Tongue (tissue), 2 donors: ENCODE data around the gene PAOX. TPM values are rescaled to one million over a fixed set of nuclear protein-coding genes. Genes with fewer than 3 reads are reported as not detected.
"Not testable (repeated sequence)": the region's sequence is repeated elsewhere in the genome, so short reads cannot be mapped to it uniquely, and the experiment has no call there.

ENCODE experiments used
- DNase-seq: peaks from one replicate; pipeline ENCODE4 v3.0.0-alpha.2; 2015
- total RNA-seq: library from RNA; depleted of rRNA; stranded (reverse); fragments of >200 nt; gene quantifications from one replicate; pipeline ENCODE4 v1.2.3, GENCODE V29; 2014

The PAOX gene
- total RNA-seq, 1 donor from 2014 or later, result 8.0 TPM

DNA sequence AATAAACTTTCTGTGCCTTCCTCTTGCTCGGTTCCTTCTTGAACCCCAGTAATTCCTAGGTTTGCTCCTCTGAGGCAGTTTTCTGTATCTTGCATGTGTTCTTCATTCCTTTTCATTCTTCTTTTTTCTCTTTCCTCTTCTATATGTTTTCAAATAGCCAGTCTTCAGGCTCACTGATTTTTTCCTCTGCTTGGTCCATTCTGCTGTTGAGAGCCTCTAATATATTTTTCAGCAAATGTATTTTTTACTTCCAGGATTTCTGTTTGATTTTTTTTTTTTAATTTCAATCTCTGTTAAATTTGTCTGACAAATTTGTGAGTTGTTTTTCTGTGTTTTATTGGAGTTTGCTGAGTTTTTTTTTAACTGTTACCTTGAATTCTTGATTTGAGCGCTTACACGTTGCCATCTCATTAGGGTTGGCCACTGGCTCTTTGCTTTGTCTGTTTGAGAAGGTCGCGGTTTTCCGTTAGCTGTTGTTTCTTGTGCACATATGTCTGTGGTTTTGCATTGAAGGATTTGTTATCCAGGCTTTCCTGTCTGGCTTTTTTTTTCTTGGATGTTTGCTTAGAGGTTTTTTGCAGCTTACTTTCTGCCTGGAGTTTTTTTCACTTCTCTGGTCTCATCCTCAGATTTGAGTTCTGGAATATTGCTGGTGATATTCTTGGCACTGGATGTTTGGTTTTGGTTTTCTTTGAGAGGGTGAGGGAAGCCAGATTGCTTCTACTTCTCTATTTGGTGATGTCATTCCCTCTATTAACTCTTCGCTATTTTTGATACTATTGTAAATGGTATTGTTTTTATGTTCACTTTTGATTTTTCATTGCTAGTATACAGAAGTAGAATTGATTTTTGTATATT, 32.7 kb downstream of the PAOX start:
- DNase-seq, result no peak

DNA sequence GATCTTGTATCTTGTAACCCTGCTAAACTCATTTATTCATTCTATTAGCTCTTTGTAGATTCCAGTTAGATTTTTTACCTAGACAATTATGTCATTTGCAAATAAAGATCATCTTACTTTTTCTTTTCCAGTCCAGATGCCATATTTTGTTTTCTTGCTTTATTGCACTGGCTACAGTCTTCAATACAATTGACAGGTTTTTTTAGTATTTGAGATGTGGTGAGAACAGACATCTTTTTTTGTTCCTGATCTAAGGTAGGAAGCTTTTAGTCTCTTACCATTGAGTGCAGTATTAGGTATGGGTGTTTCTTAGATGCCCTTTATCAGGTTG, 33.3 kb downstream of the PAOX start:
- no peak for DNase-seq

DNA sequence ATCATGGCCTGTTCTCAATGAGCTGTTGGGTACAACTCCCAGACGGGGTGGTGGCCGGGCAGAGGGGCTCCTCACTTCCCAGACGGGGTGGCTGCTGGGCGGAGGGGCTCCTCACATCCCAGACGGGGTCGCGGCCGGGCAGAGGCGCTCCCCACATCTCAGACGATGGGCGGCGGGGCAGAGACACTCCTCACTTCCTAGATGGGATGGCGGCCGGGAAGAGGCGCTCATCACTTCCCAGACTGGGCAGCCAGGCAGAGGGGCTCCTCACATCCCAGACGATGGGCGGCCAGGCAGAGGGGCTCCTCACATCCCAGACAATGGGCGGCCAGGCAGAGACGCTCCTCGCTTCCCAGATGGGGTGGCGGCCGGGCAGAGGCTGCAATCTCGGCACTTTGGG, 35.3 kb downstream of the PAOX start:
- DNase-seq, result not testable (repeated sequence)

DNA sequence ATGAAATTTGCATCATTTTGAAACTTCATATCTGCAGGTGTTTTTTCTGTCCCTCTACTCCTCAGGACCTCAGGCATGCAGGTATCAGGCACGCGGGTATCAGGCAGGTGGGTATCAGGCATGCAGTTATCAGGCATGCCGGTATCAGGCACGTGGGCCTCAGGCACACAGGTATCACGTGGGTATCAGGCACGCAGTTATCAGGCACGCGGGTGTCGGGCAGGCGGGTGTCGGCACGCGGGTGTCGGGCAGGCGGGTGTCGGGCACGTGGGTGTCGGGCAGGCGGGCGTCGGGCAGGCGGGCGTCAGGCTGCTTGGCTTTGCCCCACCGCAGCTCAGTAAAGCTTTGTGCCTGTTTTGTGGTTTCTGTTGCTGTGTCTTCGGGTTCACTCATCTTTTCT, 36.7 kb downstream of the PAOX start:
- no peak for DNase-seq

DNA sequence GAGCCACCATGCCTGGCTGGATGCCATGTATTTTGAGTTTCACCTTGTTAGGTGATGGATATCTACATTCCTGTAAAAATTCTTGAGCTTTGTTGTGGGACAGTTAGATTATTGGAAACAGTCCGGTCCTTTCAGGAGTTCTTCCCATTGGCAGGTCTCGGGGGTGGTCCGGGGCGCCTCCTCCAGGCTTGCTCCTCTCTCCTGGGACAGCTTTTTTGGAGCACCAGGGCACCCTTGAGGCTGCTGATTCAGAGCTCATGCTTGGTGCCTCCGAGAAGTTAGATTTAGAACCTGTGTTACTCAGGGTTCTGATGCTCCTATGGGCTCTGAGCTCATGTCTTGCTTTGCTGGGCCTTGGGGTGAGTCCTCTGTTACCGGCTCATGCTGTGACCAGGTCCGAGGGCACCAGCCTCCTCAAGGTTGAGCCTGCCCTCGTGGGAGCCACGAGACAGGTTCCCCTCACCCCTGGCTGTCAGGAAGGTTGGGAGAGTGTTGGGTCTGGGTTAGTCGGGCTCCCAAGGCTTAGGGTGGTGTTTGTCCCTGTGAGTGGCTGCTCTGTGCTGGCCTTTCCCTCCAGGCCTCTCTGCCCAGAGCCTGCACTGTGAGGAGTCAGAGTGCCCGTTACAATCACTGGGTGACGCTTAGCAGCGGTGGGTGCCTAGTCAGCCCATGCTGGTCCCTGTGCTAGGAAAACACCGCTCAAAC, 39.4 kb downstream of the PAOX start:
- no peak for DNase-seq

DNA sequence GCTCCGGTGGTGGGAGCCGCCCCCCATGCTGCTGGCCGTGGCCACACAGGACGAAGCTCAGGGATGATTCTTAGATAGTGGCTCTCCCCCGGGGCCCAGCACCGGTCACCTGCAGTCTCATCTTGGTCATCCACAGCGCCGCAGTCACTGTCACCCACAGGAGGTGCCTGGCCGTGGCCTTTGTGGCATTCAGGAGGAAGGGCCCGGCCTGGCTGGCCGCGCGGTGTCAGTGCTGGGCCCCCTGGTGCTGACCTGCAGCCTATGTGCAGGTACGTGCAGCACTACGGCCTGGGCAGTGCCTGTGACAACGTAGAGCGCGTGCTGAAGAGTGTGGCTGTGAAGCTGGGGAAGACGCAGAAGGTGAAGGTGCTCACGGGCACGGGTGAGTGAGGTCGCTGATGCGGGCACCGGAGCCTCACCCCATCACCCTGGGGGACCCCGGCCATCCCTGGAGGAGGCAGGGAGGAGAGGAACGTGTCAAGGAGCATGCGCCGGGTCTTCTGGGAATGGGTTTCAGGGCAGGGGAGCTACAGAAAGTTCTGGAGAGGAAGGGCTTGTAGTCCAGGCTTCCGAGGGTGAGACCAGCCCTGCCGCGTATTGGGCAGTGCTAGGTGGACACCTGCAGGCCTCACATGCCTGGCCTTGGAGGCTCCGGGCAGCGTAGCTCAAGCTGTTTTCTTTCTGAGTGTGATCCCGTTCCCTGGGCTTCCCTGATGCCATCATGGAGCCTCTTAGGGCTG, 40.3 kb downstream of the PAOX start:
- DNase-seq, result no peak

DNA sequence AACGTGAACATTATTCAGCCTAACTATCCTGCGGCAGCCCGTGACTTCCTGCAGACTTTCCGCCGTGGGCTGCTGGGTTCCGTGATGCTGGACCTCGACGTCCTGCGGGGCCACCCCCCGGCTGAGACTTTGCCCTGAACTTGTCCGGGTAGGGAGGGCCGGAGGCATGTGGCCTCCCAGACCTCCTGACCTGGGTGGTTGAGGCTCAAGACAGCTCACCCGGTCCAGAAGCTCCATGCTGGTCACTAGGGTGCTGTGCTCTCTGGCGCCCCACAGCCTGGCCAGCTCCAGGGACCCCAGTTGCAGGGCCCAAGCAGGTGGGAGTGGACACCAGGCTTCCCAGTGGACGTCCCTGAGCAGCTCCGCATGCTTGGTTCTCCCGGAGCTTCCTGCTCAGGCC, 41.0 kb downstream of the PAOX start:
- DNase-seq, result no peak

DNA sequence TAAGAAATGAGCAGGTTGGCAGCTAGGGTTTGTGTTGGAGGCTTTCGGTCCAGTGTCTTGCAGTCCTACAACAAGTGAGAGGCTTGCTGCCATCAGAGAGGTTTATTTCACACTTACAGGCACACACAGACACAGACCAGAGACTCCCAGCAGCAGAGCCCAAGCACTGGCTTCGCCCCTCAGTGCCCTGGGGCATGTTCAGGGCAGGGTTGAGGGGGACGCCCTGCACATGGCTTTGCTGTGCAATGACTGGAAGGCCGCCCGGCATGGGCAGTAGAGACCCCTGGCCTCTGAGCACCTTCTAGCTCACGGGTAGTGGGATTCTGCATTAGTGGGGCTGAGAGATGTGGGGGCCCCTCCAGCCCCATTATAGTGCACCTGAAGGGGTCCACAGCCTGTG, 41.5 kb downstream of the PAOX start:
- no peak for DNase-seq

DNA sequence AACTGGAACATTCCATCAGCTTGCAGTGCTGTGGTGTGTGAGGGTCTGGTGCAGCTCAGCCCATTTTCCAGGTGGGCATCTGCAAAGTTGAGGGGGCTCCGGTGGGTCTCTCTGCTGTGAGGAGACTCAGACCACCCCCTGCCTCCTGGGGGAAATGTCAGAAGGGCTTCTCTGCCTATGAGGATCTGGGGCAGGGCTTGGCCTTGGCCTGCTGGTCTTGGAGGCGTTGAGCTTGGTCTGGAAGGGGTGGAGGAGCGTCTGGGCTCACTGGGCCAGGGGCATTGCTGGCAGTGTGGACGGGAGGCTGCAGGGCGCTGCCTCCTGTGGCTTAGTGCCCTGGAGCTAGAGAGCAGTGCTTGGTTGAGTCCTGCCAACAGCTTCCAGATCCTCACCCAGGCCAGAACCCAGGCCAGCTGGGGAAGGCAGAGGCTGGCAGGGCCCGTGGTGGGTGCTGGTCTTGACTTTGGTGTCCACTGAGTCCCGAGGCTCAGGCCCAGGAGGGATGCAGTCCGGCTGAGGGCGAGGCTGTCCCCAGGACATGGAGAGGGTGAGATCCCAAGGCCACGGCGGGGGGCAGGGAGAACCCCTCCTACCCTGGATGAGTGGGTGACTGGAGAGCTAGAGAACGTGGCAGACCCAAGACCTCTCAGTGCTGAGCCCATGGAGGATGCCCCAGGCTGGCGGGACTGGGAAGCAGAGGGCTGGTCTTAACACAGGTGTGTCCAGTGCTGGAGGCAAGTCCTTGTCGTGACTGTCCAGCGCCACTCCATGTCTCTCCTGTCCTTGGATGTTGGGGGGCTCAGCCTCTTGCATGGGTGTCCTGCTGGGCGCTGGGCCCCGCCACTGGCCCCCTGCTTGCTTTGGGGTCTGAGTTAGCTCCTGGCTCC, 42.5 kb downstream of the PAOX start:
- DNase-seq, result no peak

DNA sequence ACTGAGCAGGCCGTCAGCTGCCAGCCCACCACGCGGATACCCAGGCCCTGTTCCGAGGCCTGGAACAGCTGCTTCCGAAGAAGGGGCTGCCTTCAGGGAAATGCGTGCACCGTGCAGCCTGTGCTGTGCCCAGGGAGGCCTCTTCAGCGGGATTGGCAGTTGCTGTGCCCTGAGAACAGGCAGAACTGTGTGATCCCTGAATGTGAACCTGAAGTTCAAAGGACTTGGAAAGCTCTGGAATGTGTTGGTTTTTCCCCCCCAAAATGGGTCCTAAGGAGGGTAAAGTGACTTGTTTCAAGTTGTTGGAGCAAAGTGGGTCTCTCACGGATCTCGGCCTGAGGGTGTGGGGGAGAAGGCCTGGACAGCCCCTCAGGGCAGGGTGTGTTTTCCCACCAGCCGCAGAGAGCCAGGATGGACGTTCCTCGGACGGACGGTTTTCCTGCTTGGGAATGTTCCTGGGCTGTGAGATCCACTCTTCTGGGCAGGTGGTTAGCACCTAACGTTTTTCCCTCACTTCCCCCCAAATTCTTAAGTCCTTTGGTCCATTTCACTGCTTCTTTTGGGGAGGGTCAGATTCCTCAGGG, 43.3 kb downstream of the PAOX start:
- DNase-seq, result peak; percentile 72

DNA sequence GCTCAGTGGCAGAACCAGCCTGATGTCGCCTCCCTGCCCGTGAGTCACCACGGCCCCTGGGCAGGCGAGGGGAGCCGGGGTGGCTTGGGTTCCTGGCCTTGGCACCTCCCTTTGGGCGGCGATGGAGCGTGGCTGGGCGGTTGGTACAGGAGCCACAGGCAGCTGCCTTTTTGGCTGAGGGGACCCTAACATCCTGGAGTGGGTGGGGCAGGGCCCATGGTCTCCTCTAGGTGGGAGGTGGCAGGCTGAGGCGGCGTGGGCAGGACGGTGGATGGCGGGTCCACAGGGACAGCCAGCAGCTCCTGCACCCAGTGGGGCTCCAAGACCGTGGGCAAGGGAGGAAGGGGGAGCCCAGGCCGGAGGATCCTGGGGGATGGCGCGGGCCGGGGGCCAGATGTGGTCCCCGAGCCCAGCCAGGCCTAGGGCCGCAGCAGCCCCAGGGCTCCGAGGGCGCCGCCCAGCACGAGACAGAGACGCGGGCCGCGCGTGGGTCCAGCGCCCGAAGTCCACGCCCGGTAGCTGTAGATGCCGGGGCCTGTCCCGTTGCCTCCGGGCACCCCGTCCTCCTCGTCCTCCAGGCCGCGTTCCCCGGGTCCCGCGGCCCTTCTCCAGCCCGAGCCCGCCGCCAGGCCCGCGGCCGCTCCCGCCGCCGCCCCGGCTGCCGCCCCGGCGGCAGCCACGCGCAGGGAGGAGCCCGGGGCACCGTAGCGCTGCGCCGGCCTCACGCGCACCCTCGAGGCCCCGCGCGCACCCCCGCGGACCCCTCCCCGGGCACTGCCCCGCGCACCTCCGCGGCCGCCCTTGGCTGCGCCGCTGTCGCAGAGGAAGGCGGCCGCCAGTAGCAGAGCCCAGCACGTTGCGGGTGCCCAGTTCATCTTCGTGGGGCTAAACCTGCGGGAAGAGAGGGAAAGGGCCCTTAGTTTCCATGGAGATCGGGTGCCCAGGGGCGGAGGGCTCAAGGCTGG, 44.0 kb downstream of the PAOX start:
- no peak for DNase-seq

DNA sequence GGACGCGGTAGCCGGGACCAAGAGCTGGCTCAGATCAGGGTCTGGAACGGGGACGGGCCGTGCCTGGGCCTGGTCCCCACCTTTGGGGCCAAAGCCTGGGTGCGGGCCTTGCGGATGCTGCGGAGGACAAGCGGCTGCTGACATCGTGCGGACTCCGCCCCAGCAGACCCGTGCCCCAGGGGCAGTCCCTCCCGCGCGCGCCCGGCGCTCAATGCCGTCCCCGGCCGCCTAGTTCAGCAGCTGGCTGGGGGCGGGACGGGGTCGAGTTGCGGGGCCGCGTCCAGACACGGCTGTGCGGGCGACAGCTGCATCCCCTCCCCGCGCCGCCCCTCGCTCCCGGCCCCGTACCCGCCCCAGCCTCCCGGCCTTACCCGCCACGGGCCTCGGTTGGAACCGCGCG, 45.0 kb downstream of the PAOX start:
- peak; percentile 29 for DNase-seq

DNA sequence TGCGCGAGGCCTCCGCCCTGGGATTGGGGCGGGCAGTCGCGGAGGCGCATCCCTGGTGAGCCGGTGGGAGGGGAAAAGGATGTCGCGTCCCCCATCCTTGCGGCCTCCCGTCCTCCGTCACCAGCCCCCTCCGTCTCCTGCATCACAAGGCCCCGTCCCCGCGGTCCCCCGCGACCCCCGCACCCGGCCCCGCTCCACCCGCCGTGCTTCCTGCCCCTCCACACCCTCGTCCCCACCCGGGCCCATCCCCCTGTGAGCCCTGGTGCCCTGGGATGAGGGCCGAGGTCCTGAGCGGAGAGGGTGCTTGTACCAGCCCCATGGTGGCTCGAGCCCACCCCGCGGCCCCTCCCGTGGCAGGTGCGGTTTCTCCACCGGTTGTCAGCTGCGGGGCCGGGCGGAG, 45.5 kb downstream of the PAOX start, which contains the start of gene SPRN:
SPRN (minus strand) TSS at position 25 of the 400 bp plus-strand sequence. CDS start 944 bp downstream, outside the sequence.
- not testable (repeated sequence) for DNase-seq

DNA sequence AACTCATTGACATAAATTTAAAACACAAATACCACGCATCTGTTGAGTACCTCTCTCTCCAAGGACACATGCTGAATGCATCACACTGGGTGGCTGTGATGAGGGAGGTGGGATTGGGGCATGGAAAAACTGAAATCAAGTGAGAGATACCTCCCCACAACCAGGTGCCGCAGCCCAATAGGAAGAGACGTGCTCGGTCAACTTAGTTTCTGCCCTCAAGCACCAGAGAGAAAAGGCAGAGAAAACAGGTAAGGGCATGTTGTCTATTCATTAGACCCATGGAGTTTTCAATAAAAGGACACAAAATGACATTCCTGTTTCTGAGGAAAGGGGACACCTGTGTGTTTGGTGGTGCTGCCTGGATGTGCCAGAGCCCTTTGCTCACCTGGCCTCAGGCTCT, 50.5 kb downstream of the PAOX start:
- DNase-seq, result not testable (repeated sequence)

DNA sequence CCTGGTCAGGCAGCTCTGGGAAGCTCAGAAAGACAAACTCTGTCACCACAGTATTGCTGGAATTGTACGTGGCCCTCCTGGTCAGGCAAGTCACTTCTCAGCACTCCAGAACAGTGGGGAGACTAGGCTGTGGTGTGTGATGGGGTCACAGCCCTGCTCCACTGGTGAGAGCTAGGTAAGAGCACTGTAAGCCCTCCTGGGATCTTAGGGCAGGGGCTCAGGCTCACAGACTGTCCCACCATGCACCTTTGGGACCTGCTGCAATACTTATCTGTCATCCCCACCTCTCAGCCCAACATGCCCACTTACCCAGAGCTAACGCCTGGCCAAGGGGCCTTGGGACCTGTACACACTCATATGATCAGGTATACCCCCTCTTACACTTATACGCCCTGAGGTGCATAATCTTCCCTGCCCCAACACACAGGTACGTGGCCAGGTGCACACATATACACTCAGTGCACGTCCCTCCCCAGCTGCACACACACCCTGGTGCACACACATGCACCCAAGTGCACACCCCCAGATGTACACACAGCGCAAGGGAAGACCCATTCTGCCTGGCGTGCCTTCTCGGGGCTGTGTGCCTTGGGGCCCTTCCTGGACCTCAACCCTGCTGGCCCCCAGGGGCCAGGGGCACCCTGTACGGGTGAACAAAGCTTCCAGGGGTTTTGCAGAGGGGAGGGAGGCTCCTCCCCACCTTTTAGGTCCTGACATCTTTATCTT, 53.0 kb downstream of the PAOX start:
- not testable (repeated sequence) for DNase-seq

DNA sequence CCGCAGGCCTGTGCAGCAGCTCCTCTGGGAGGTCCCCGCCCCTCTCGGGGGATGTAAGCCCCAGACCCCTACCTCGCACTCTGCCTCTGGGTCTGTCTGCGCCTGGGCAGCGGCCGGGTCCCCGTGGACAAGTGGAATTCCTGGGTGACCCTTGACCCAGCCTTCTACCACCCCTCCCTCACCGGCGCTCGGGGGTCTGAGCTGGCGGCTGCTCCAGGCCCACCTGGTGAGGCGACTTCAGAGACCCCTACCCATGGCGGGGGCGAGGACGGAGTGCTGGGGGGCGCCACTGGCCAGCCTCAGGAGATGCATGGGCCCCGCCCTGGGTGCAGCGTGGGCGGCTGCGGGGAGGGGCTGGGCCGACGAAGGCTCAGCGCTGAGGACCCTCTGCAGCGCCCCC, 53.7 kb downstream of the PAOX start:
- not testable (repeated sequence) for DNase-seq

DNA sequence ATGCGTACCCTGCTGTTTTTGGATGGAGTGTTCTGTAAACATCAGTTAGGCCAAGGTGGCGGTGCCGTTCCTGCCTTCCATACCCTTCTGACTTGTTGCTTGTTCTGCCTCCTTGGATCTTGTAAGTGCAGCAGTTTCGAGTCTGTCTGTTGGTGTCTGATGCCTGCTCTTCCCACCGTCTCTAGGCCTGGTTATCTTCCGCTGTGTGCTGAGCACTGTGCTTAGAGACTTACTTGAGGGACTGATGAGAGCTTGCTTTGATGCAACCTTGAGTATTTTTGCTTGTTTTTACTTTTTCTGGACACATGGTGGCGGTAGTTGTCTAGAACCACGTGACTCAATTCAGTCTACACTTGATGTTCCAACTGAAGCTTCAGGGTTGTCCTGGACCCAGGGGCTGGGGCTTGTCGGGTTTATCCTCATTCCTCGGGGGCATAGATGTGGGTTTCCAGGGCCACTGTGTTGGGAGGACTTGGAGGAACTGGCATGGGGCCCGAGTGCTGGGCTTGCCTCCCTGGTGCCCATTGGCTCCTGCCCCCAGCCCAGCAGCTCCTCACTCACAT, 59.7 kb downstream of the PAOX start:
- DNase-seq, result no peak

DNA sequence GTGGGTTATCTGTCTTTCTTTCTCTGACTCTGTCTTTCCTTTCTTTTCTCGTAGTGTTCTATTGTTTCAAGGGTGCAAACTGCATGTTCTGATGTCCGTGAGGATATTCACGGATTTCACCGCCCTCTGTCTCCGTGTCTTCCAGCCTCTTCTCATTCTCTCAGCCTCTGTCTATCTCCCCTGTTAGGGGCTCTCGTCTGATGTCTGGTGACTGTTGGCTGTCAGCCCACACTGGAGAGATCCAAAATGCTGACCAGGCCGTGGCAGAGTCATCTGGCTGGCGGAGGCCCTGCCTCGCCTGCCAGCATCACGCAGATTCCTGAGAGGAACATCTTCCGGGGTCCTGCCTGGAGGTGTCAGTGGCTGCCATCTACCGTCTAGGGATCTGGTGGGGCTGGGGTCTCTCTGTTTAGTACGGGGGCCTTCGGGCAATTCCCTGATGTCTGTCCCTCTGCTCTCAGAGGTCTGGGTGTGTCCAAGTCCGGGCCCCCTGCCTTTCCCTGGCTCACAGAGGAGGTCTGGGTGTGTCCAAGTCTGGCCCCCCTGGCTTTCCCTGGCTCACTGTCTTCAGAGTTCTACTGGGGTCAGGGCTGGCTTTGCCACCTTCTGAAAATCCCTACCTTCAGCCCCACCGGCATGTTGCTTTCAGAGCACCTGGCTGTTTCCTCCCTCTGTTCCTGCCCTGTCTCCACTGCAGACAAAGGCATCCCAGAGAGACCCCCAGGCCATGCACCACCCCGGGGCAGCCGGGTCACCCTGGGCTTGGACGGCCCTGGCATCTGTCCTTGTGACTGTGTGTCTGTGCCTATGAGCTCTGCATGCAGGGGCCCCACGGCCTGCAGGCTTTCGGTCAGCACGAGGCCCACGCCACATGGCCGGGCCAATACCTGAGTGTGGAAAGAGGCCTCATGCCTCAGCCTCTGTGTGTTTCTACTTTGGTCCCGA, 60.7 kb downstream of the PAOX start:
- no peak for DNase-seq
